ENCODE data around the gene ADGRB3.
"Not testable (repeated sequence)": the region's sequence is repeated elsewhere in the genome, so short reads cannot be mapped to it uniquely, and the experiment has no call there.

The ADGRB3 gene

DNA sequence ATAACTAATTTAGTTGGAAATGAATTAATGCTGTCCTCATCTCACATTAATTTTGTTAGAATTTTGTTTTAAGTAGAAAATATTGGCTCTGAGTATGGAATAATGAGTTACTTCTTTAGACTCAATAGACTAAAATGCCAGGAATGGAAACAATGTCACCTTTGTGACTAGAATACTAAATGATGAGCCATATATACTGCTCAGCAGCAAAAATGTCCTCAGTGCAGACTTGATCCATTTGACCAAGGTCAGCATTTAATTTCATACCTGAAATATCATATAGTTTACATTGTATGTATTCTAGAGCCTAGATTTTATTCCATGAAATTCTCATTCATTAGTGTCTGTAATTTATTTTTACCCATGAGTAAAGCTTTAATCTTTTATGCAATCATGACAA is 217.7 kb downstream of the ADGRB3 start:
- DNase-seq, result no peak

DNA sequence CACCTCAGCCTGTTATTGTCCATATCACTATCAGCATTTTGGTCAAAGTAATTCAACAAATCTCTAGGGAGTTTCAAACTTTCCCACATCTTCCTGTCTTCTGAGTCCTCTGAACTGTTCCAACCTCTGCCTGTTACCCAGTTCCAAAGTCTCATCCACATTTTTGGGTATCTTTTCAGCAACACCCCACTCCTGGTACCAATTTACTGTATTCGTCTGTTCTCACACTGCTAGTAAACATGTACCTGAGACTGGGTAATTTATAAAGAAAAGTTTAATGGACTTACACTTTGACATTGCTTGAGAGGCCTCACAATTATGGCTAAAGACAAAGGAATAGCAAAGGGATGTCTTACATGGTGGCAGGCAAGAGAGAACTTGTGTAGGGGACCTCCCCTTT is 224.2 kb downstream of the ADGRB3 start:
- no peak for DNase-seq

GRCh38 chr6:68868646-68869045 is 233.6 kb downstream of the ADGRB3 start:
- DNase-seq, result no peak

- DNase-seq, result no peak
These were observed 238.2 kb downstream of the ADGRB3 start for GRCh38 chr6:68873236-68873635.

GRCh38 chr6:68874747-68875146 is 239.7 kb downstream of the ADGRB3 start:
- no peak for DNase-seq

GRCh38 chr6:68875403-68875802 is 240.3 kb downstream of the ADGRB3 start:
- DNase-seq, result no peak

- peak; percentile 24 for DNase-seq
These were observed 241.9 kb downstream of the ADGRB3 start for GRCh38 chr6:68876792-68877493.

DNA sequence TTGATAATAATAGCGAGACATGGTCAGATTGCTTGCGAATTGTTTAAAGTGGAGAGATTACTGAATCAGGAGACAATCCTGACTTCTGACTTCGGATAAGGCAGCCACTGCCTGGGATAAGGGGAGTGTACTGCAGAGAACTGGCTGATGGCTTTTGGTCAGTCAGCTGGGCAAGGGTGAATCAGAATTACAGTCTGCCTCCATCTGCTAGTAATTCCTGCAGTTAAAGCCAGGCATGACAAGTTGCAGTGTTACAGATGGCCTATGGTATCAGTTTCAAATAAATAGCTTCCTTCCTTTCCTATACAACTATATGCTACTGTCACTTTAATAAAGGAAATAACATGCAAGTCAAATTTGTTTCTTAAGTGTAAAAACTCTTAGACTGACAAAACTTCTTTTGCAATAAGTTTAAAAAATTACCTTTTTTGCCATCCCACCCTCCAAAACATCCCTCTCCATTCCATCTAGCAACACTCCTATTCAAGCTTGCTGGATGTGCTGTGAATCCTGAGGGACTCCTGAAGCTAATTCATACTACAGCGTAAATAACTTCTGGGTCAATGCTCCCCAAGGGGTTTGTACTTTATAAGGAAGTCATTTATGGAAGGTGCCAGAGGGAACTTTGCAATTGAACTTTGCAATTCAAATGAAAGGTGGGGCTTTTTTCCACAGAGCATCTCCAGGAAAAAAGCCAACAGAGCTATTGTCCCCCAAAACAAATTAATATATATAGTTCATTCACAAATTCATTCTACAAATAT is 245.2 kb downstream of the ADGRB3 start:
- DNase-seq, result no peak

DNA sequence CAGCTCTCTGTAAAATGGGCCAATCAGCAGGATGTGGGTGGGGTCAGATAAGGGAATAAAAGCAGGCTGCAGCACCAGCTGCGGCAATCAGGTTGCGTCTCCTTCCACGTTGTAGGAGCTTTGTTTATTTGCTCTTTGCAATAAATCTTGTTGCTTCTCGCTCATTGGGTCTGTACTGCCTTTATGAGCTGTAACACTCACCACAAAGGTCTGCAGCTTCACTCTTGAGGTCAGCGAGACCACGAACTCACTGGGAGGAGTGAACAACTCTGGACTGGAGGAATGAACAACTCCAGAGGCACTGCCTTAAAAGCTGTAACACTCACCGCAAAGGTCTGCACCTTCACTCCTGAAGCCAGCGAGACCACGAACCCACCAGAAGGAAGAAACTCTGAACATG is 248.2 kb downstream of the ADGRB3 start:
- not testable (repeated sequence) for DNase-seq

DNA sequence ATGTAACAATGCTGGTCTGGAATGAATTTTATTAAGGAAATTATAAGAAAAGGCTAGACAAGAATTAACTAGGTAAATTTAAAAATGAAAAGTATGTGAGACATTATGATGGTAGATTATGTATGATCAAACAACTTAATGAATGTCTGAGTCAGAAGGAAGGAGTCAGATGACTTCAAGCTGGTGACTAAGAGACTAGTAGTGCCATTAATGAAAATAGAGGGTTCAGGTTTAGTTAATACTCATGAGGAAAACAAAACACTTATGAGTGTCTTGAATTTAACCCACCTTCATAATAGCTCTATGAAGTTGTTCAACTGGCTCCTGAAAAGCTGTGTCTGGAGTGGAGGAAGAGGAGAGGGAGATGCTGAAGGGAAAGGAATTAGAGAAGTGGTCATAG is 256.3 kb downstream of the ADGRB3 start:
- peak; percentile 18 for DNase-seq

DNA sequence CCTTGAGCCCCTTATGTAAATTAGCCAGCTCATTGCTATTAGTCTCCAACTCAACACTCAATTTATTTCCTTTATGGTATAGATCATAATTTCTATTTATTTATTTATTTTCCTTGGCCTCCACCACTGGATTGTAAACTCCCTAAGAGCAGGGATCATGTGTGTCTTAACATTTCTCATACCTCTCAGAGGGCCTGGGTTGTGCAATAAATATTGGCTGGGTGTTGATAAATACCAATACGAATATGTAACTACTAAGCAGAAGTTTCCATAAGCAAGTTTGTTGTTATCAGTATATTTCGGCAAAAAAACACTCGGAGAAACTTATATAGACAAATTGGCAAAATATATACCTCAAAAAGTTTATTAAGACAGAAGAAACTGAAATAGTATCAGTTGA is 257.4 kb downstream of the ADGRB3 start:
- DNase-seq, result no peak

DNA sequence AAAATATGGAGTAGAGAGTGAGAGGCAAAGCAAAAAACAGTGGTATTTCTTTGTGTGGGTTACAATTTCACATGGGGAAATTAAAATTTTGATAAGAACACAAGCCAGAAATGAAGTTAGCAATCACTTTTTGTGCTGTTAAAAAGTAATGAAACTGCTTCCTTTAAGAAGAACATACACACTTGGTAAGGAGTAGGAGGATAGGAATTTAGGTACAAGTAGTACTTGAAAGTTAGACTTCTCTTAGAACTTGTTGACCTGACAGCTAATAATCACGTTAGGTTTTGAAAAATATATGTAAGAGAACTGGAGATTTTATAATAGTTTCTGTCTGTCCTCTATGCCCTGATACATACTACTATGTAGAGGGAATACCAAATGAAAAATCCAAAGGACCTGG is 260.8 kb downstream of the ADGRB3 start:
- DNase-seq, result no peak

- no peak for DNase-seq
These were observed 266.0 kb downstream of the ADGRB3 start for GRCh38 chr6:68901044-68901443.

DNA sequence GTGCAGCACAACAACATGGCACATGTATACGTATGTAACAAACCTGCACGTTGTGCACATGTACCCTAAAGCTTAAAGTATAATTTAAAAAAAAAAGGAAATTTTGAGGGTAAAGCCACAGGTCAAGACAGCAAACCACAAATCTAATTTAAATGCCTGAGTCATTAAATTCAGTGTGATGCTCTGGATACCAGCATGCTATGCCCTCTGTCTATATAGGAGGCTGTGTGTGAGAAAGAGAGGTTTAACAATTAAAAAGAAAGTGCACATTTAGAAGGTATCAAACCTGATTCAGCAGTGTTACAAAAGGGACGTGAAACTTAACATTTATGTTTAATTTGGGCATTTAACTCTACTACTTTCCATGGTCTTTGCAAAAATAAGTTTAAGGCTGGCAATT is 276.3 kb downstream of the ADGRB3 start:
- no peak for DNase-seq

DNA sequence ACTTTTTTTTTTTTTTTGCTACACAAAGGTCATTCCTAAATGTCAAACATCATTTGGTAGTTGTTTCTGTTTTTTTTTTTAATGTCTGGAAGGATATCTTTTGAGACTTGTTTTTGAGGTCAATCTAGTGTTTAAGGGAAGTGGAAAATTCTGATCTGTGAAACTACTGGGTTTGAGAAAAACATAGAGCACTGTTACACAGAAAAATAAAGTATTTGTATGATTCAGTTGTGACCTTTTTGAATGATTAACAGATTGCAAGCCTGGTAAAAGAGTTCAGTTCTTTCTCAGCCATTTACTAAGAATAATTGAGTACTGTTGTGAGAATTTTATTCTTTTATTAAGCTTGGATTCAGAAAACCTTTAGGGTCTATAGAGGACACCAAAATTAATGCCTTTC is 276.7 kb downstream of the ADGRB3 start:
- no peak for DNase-seq

GRCh38 chr6:68912805-68913204 is 277.7 kb downstream of the ADGRB3 start:
- DNase-seq, result not testable (repeated sequence)

GRCh38 chr6:68915586-68915985 is 280.5 kb downstream of the ADGRB3 start:
- DNase-seq, result no peak

GRCh38 chr6:68919537-68919936 is 284.5 kb downstream of the ADGRB3 start:
- DNase-seq, result no peak

DNA sequence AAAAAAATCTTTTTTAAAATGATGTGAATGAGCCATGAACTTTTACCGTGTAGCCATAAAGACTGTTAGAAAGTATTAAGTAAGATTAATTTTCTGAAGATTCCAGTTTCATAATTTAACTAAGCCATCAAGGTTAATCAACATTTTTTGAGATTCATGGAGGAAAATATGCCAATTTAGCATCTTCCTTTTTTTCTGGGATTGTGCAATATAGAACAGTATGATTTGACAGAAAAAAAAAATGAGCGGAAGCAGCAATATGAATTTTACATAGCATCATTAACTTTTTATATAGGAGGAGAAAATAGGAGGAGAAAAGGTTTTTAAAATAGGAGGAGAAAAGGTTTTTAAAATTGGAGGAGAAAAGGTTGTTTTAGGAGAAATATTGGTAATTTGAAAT is 306.3 kb downstream of the ADGRB3 start:
- DNase-seq, result no peak

DNA sequence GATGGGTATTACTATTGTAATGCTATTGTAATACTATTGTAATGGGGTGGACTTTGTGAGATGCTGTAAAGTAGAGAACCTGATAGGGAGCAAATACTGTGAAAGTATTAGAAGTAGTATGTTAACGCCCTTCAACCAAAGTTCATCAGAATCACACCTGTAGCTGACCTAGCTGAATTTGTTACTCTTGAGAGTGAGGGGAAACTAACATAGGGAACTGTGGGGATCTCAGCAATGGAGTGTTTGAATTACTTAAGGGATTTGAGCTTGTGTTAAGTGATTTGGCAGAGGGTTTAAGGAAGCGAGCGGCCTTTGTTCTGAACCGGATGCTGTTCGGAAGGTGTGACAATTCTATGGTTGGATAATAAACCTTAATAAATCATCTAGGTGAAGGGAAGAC is 312.6 kb downstream of the ADGRB3 start:
- no peak for DNase-seq

DNA sequence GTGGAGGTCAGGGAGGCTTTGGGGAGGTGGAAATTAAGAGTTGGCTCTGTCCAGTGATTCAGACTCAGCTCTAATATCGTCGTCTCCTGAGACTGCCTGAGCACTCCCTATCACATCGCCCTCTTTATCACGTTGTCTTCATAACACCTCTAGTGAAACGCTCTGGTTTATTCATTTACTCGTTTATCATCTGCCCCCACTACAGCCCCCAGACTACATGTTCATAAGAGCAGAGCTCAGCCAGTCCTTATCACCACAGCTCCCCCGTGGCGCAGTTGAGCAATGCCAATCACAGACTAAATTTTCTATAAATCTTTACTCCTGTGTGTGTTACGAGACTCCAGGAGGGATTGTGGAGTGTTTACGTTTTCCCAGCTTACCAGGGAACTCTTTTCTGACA is 316.2 kb downstream of the ADGRB3 start:
- DNase-seq, result no peak

- DNase-seq, result no peak
These were observed 323.2 kb downstream of the ADGRB3 start for GRCh38 chr6:68958327-68958726.

GRCh38 chr6:68967549-68968300 is 332.6 kb downstream of the ADGRB3 start:
- peak; percentile 52 for DNase-seq

- DNase-seq, result no peak
These were observed 333.2 kb downstream of the ADGRB3 start for GRCh38 chr6:68968301-68968649.

Data from fibroblast of skin of right biceps (primary cell).